ENCODE results near the gene SUOX.
"Not testable (repeated sequence)": the region's sequence is repeated elsewhere in the genome, so short reads cannot be mapped to it uniquely, and the experiment has no call there.

Gene SUOX

GRCh38 chr12:56042430-56042813 lies 45.3 kb downstream of the SUOX start:
- not testable (repeated sequence) for H2BK120ac ChIP-seq (ENCODE audit: insufficient read depth, low read length, poor library complexity); H3K79me1 ChIP-seq (ENCODE audit: low read length); H4K12ac ChIP-seq (ENCODE audit: low read depth, low read length); H2AK5ac ChIP-seq (ENCODE audit: low read length); H3K18ac ChIP-seq (ENCODE audit: low read length); H2BK12ac ChIP-seq (ENCODE audit: low read length); DNase-seq; H3K9me3 ChIP-seq (ENCODE audit: insufficient read depth, low read depth, low read length); H2AFZ ChIP-seq (ENCODE audit: insufficient read depth, low read length, poor library complexity); H2BK5ac ChIP-seq (ENCODE audit: low read depth, low read length, poor library complexity); H3K79me2 ChIP-seq (ENCODE audit: control insufficient read depth, insufficient read depth, low read length, poor library complexity); H3K4me1 ChIP-seq (ENCODE audit: control insufficient read depth in 1 of 2, insufficient read depth in 2 of 2, low read length in 2 of 2); H3K23ac ChIP-seq (ENCODE audit: low read length); H3K27me3 ChIP-seq (ENCODE audit: insufficient read depth, low read length)
- WGBS (ENCODE audit: extremely low coverage, insufficient coverage, insufficient read length), result no CpG with 5 or more reads among the region's 20 CpGs
- H3K27ac ChIP-seq (ENCODE audit: low read depth, low read length), result peak overlapping the region; percentile 88
- peak overlapping the region; percentile 49 for H4K91ac ChIP-seq (ENCODE audit: low read depth, low read length)
- H3K4me3 ChIP-seq (ENCODE audit: low read depth, low read length), result peak overlapping the region; percentile 83
- H4K8ac ChIP-seq (ENCODE audit: low read depth, low read length), result peak overlapping the region; percentile 52
- peaks cover 7 to 27% of the 10 kb centered on the region in 2 experiments for H3K36me3 ChIP-seq (ENCODE audit: control insufficient read depth in 1 of 2, insufficient read depth in 2 of 2, low read length in 2 of 2)
- peak overlapping the region; percentile 74 for H3K14ac ChIP-seq (ENCODE audit: low read length)
- peak overlapping the region; percentile 95 for H3K4me2 ChIP-seq (ENCODE audit: low read length)
- H3K4ac ChIP-seq (ENCODE audit: low read depth, low read length), result peak overlapping the region; percentile 35
- H3K9ac ChIP-seq (ENCODE audit: low read length), result peak overlapping the region; percentile 84

GRCh38 chr12:56042843-56043242 lies 45.8 kb downstream of the SUOX start:
- peaks cover 5% of the 10 kb centered on the region for H3K79me1 ChIP-seq (ENCODE audit: low read length)
- H3K36me3 ChIP-seq (ENCODE audit: control insufficient read depth in 1 of 2, insufficient read depth in 2 of 2, low read length in 2 of 2), result peaks cover 6 to 26% of the 10 kb centered on the region in 2 experiments
- H3K4ac ChIP-seq (ENCODE audit: low read depth, low read length), result peak overlapping the region; percentile 35
- H2AFZ ChIP-seq (ENCODE audit: insufficient read depth, low read length, poor library complexity), result no peak overlapping the region
- no peak overlapping the region for H4K8ac ChIP-seq (ENCODE audit: low read depth, low read length)
- peak overlapping the region; percentile 95 for H3K4me2 ChIP-seq (ENCODE audit: low read length)
- H3K4me3 ChIP-seq (ENCODE audit: low read depth, low read length), result no peak overlapping the region
- H3K27me3 ChIP-seq (ENCODE audit: insufficient read depth, low read length), result no peaks in the 10 kb centered on the region
- no peak overlapping the region for H3K23ac ChIP-seq (ENCODE audit: low read length)
- H3K27ac ChIP-seq (ENCODE audit: low read depth, low read length), result no peak overlapping the region
- H2BK5ac ChIP-seq (ENCODE audit: low read depth, low read length, poor library complexity), result no peak overlapping the region
- no peak overlapping the region for H3K14ac ChIP-seq (ENCODE audit: low read length)
- no peak overlapping the region for H3K18ac ChIP-seq (ENCODE audit: low read length)
- WGBS (ENCODE audit: extremely low coverage, insufficient coverage, insufficient read length), result no CpG with 5 or more reads among the region's 9 CpGs
- peak overlapping the region; percentile 68 for H3K9ac ChIP-seq (ENCODE audit: low read length)
- H4K12ac ChIP-seq (ENCODE audit: low read depth, low read length), result no peak overlapping the region
- DNase-seq, result no peak
- no peak overlapping the region for H2BK120ac ChIP-seq (ENCODE audit: insufficient read depth, low read length, poor library complexity)
- no peak overlapping the region for H4K91ac ChIP-seq (ENCODE audit: low read depth, low read length)
- no peak overlapping the region for H2AK5ac ChIP-seq (ENCODE audit: low read length)
- H3K4me1 ChIP-seq (ENCODE audit: control insufficient read depth in 1 of 2, insufficient read depth in 2 of 2, low read length in 2 of 2), result peaks cover 2 to 3% of the 10 kb centered on the region in 2 experiments
- no peaks in the 10 kb centered on the region for H3K9me3 ChIP-seq (ENCODE audit: insufficient read depth, low read depth, low read length)
- H3K79me2 ChIP-seq (ENCODE audit: control insufficient read depth, insufficient read depth, low read length, poor library complexity), result peaks cover 9% of the 10 kb centered on the region
- H2BK12ac ChIP-seq (ENCODE audit: low read length), result no peak overlapping the region

GRCh38 chr12:56046027-56046780 lies 49.1 kb downstream of the SUOX start:
- no peak overlapping the region for H2BK120ac ChIP-seq (ENCODE audit: insufficient read depth, low read length, poor library complexity)
- no peak overlapping the region for H2BK12ac ChIP-seq (ENCODE audit: low read length)
- peaks cover 9% of the 10 kb centered on the region for H3K79me2 ChIP-seq (ENCODE audit: control insufficient read depth, insufficient read depth, low read length, poor library complexity)
- peaks cover 5% of the 10 kb centered on the region for H3K79me1 ChIP-seq (ENCODE audit: low read length)
- H3K27me3 ChIP-seq (ENCODE audit: insufficient read depth, low read length), result no peaks in the 10 kb centered on the region
- DNase-seq, result no peak
- H4K91ac ChIP-seq (ENCODE audit: low read depth, low read length), result no peak overlapping the region
- H3K36me3 ChIP-seq (ENCODE audit: control insufficient read depth in 1 of 2, insufficient read depth in 2 of 2, low read length in 2 of 2), result peaks cover 6 to 26% of the 10 kb centered on the region in 2 experiments
- peaks cover 0 to 2% of the 10 kb centered on the region in 2 experiments for H3K4me1 ChIP-seq (ENCODE audit: control insufficient read depth in 1 of 2, insufficient read depth in 2 of 2, low read length in 2 of 2)
- no peak overlapping the region for H4K8ac ChIP-seq (ENCODE audit: low read depth, low read length)
- H2AFZ ChIP-seq (ENCODE audit: insufficient read depth, low read length, poor library complexity), result no peak overlapping the region
- H3K14ac ChIP-seq (ENCODE audit: low read length), result no peak overlapping the region
- H2BK5ac ChIP-seq (ENCODE audit: low read depth, low read length, poor library complexity), result no peak overlapping the region
- no peaks in the 10 kb centered on the region for H3K9me3 ChIP-seq (ENCODE audit: insufficient read depth, low read depth, low read length)
- H3K4me3 ChIP-seq (ENCODE audit: low read depth, low read length), result no peak overlapping the region
- H3K4ac ChIP-seq (ENCODE audit: low read depth, low read length), result no peak overlapping the region
- H3K4me2 ChIP-seq (ENCODE audit: low read length), result no peak overlapping the region
- H3K23ac ChIP-seq (ENCODE audit: low read length), result no peak overlapping the region
- H3K27ac ChIP-seq (ENCODE audit: low read depth, low read length), result no peak overlapping the region
- no peak overlapping the region for H3K9ac ChIP-seq (ENCODE audit: low read length)
- no peak overlapping the region for H2AK5ac ChIP-seq (ENCODE audit: low read length)
- no CpG with 5 or more reads among the region's 9 CpGs for WGBS (ENCODE audit: extremely low coverage, insufficient coverage, insufficient read length)
- H4K12ac ChIP-seq (ENCODE audit: low read depth, low read length), result no peak overlapping the region
- no peak overlapping the region for H3K18ac ChIP-seq (ENCODE audit: low read length)

- no peaks in the 10 kb centered on the region for H3K79me2 ChIP-seq (ENCODE audit: control insufficient read depth, insufficient read depth, low read length, poor library complexity)
- H3K4me2 ChIP-seq (ENCODE audit: low read length), result no peak overlapping the region
- H4K12ac ChIP-seq (ENCODE audit: low read depth, low read length), result no peak overlapping the region
- peaks cover 1% of the 10 kb centered on the region for H3K79me1 ChIP-seq (ENCODE audit: low read length)
- WGBS (ENCODE audit: extremely low coverage, insufficient coverage, insufficient read length), result no CpG with 5 or more reads among the region's 6 CpGs
- no peak overlapping the region for H2AK5ac ChIP-seq (ENCODE audit: low read length)
- H3K9me3 ChIP-seq (ENCODE audit: insufficient read depth, low read depth, low read length), result no peaks in the 10 kb centered on the region
- no peak overlapping the region for H4K8ac ChIP-seq (ENCODE audit: low read depth, low read length)
- no peak overlapping the region for H3K4me3 ChIP-seq (ENCODE audit: low read depth, low read length)
- no peak overlapping the region for H2AFZ ChIP-seq (ENCODE audit: insufficient read depth, low read length, poor library complexity)
- H3K9ac ChIP-seq (ENCODE audit: low read length), result no peak overlapping the region
- H2BK120ac ChIP-seq (ENCODE audit: insufficient read depth, low read length, poor library complexity), result no peak overlapping the region
- H3K4ac ChIP-seq (ENCODE audit: low read depth, low read length), result no peak overlapping the region
- H3K23ac ChIP-seq (ENCODE audit: low read length), result no peak overlapping the region
- H3K14ac ChIP-seq (ENCODE audit: low read length), result no peak overlapping the region
- DNase-seq, result no peak
- no peak overlapping the region for H2BK12ac ChIP-seq (ENCODE audit: low read length)
- no peak overlapping the region for H2BK5ac ChIP-seq (ENCODE audit: low read depth, low read length, poor library complexity)
- no peaks in the 10 kb centered on the region for H3K36me3 ChIP-seq (ENCODE audit: control insufficient read depth in 1 of 2, insufficient read depth in 2 of 2, low read length in 2 of 2)
- H3K18ac ChIP-seq (ENCODE audit: low read length), result no peak overlapping the region
- no peaks in the 10 kb centered on the region for H3K4me1 ChIP-seq (ENCODE audit: control insufficient read depth in 1 of 2, insufficient read depth in 2 of 2, low read length in 2 of 2)
- H3K27ac ChIP-seq (ENCODE audit: low read depth, low read length), result no peak overlapping the region
- no peak overlapping the region for H4K91ac ChIP-seq (ENCODE audit: low read depth, low read length)
- H3K27me3 ChIP-seq (ENCODE audit: insufficient read depth, low read length), result no peaks in the 10 kb centered on the region
Observed at GRCh38 chr12:56053407-56053893, 56.4 kb downstream of the SUOX start.
